ENCODE data around the gene FBXL15. TPM values are rescaled to one million over a fixed set of nuclear protein-coding genes. Genes with fewer than 3 reads are reported as not detected.

FBXL15 gene
- total and polyA plus RNA-seq, 2 of the 13 experiments (the other 11 are each of a cell fraction or from before 2014, with no cell fraction given): 4.3 to 8.3 TPM

DNA sequence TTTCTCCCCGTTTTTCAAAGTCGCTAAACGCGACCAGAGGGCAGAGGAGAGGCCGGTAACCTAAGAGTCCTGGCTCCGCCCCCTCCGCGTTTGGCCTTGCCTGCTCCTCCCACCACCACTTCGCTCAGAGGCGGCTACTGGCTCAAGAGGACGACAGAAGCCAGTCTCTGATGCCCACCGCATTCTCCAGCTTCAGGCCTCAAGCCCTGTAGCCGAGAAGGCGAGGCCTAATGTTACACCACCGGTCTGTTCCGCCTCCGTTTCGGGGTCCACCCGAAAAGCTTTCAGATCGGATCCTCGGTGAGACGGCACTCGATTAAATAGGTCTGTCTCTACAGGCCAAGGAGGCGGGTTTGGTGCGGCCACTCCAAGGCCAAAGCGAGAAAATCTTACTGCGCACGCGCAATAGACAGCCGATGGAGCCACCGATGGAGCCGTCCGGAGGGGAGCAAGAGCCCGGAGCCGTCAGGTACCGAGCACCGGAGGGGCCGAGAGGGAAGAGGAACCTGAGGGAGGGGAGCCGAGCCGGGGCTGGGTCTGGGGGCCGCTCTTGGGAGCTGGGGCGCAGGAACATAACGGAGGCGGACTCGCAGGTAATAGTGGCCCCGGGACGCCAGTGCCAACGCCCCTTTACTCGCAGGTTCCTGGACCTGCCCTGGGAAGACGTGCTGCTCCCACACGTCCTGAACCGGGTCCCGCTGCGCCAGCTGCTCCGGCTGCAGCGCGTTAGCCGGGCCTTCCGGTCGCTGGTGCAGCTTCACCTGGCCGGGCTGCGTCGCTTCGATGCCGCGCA, at the start of gene FBXL15 (continued):
- TF ChIP-seq ZMYM3 (CRISPR knock-in tag; IDR thresholded peaks at IDR 0.05): peak; percentile 33; the same call in 1 of the 2 replicates
- TF ChIP-seq, protein P1, sequence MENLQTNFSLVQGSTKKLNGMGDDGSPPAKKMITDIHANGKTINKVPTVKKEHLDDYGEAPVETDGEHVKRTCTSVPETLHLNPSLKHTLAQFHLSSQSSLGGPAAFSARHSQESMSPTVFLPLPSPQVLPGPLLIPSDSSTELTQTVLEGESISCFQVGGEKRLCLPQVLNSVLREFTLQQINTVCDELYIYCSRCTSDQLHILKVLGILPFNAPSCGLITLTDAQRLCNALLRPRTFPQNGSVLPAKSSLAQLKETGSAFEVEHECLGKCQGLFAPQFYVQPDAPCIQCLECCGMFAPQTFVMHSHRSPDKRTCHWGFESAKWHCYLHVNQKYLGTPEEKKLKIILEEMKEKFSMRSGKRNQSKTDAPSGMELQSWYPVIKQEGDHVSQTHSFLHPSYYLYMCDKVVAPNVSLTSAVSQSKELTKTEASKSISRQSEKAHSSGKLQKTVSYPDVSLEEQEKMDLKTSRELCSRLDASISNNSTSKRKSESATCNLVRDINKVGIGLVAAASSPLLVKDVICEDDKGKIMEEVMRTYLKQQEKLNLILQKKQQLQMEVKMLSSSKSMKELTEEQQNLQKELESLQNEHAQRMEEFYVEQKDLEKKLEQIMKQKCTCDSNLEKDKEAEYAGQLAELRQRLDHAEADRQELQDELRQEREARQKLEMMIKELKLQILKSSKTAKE (CRISPR knock-in tag; IDR thresholded peaks at IDR 0.05; ENCODE audit: borderline replicate concordance): peak; percentile 49; the same call in 1 of the 2 replicates
- peak; percentile 91 for TF ChIP-seq POGZ (CRISPR knock-in tag; IDR thresholded peaks at IDR 0.05)
- TF ChIP-seq ZNF788 (CRISPR knock-in tag; IDR thresholded peaks at IDR 0.05; ENCODE audit: borderline replicate concordance): peak; percentile 92
- no peak for TF ChIP-seq SNAI1 (CRISPR knock-in tag; IDR thresholded peaks at IDR 0.05; ENCODE audit: borderline replicate concordance)
- TF ChIP-seq ZNF20 (CRISPR knock-in tag; IDR thresholded peaks at IDR 0.05): peak; percentile 34; the same call in 1 of the 2 replicates
- TF ChIP-seq, protein P2, sequence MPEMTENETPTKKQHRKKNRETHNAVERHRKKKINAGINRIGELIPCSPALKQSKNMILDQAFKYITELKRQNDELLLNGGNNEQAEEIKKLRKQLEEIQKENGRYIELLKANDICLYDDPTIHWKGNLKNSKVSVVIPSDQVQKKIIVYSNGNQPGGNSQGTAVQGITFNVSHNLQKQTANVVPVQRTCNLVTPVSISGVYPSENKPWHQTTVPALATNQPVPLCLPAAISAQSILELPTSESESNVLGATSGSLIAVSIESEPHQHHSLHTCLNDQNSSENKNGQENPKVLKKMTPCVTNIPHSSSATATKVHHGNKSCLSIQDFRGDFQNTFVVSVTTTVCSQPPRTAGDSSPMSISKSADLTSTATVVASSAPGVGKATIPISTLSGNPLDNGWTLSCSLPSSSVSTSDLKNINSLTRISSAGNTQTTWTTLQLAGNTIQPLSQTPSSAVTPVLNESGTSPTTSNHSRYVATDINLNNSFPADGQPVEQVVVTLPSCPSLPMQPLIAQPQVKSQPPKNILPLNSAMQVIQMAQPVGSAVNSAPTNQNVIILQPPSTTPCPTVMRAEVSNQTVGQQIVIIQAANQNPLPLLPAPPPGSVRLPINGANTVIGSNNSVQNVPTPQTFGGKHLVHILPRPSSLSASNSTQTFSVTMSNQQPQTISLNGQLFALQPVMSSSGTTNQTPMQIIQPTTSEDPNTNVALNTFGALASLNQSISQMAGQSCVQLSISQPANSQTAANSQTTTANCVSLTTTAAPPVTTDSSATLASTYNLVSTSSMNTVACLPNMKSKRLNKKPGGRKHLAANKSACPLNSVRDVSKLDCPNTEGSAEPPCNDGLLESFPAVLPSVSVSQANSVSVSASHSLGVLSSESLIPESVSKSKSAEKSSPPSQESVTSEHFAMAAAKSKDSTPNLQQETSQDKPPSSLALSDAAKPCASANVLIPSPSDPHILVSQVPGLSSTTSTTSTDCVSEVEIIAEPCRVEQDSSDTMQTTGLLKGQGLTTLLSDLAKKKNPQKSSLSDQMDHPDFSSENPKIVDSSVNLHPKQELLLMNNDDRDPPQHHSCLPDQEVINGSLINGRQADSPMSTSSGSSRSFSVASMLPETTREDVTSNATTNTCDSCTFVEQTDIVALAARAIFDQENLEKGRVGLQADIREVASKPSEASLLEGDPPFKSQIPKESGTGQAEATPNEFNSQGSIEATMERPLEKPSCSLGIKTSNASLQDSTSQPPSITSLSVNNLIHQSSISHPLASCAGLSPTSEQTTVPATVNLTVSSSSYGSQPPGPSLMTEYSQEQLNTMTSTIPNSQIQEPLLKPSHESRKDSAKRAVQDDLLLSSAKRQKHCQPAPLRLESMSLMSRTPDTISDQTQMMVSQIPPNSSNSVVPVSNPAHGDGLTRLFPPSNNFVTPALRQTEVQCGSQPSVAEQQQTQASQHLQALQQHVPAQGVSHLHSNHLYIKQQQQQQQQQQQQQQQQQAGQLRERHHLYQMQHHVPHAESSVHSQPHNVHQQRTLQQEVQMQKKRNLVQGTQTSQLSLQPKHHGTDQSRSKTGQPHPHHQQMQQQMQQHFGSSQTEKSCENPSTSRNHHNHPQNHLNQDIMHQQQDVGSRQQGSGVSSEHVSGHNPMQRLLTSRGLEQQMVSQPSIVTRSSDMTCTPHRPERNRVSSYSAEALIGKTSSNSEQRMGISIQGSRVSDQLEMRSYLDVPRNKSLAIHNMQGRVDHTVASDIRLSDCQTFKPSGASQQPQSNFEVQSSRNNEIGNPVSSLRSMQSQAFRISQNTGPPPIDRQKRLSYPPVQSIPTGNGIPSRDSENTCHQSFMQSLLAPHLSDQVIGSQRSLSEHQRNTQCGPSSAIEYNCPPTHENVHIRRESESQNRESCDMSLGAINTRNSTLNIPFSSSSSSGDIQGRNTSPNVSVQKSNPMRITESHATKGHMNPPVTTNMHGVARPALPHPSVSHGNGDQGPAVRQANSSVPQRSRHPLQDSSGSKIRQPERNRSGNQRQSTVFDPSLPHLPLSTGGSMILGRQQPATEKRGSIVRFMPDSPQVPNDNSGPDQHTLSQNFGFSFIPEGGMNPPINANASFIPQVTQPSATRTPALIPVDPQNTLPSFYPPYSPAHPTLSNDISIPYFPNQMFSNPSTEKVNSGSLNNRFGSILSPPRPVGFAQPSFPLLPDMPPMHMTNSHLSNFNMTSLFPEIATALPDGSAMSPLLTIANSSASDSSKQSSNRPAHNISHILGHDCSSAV (CRISPR knock-in tag; IDR thresholded peaks at IDR 0.05; ENCODE audit: borderline replicate concordance): no peak
- TF ChIP-seq NRL (CRISPR knock-in tag; IDR thresholded peaks at IDR 0.05; ENCODE audit: borderline replicate concordance): peak; percentile 61; the same call in 1 of the 2 replicates
- TF ChIP-seq, protein P3, sequence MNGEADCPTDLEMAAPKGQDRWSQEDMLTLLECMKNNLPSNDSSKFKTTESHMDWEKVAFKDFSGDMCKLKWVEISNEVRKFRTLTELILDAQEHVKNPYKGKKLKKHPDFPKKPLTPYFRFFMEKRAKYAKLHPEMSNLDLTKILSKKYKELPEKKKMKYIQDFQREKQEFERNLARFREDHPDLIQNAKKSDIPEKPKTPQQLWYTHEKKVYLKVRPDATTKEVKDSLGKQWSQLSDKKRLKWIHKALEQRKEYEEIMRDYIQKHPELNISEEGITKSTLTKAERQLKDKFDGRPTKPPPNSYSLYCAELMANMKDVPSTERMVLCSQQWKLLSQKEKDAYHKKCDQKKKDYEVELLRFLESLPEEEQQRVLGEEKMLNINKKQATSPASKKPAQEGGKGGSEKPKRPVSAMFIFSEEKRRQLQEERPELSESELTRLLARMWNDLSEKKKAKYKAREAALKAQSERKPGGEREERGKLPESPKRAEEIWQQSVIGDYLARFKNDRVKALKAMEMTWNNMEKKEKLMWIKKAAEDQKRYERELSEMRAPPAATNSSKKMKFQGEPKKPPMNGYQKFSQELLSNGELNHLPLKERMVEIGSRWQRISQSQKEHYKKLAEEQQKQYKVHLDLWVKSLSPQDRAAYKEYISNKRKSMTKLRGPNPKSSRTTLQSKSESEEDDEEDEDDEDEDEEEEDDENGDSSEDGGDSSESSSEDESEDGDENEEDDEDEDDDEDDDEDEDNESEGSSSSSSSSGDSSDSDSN (CRISPR knock-in tag; IDR thresholded peaks at IDR 0.05): peak; percentile 74
- TF ChIP-seq BRD4 (CRISPR knock-in tag; IDR thresholded peaks at IDR 0.05): no peak
- TF ChIP-seq RARA (CRISPR knock-in tag; IDR thresholded peaks at IDR 0.05): peak; percentile 52
- TF ChIP-seq RAD51 (IDR thresholded peaks at IDR 0.05; ENCODE audit: borderline replicate concordance): no peak
- TF ChIP-seq ARNT (IDR thresholded peaks at IDR 0.05): no peak
- peak; percentile 10; the same call in 1 of the 2 replicates for TF ChIP-seq ZNF337 (CRISPR knock-in tag; IDR thresholded peaks at IDR 0.05; ENCODE audit: borderline replicate concordance, low read depth)

All from HepG2 (cell line).